Gastrocnemius medialis (tissue), 4 donors: Measurements from ENCODE around the gene KCNC4.

Experiments
- POLR2A ChIP-seq, 2 donors: fragments of 450-650 bp; IDR thresholded peaks; one replicate each; pipeline ENCODE4 v1.6.1; 2017; ENCODE audit warnings: antibody characterized with exemption in 2 of 2, mild to moderate bottlenecking in 2 of 2, moderate library complexity in 2 of 2
- TF ChIP-seq, protein P1 (sequence below), 5 experiments: fragments of 450-650 bp in 3 of 5; fragments of 200-600 bp in 2 of 5; sonication (generic) in 2 of 5; IDR thresholded peaks in 4 of 5; conservative IDR thresholded peaks in 1 of 5; 1 replicate in 4 of 5; 2 replicates in 1 of 5; pipeline ENCODE4 v1.5.1; 2016 to 2019; ENCODE audit warnings: antibody characterized with exemption in 5 of 5, mild to moderate bottlenecking in 3 of 5, moderate library complexity in 3 of 5

DNA sequence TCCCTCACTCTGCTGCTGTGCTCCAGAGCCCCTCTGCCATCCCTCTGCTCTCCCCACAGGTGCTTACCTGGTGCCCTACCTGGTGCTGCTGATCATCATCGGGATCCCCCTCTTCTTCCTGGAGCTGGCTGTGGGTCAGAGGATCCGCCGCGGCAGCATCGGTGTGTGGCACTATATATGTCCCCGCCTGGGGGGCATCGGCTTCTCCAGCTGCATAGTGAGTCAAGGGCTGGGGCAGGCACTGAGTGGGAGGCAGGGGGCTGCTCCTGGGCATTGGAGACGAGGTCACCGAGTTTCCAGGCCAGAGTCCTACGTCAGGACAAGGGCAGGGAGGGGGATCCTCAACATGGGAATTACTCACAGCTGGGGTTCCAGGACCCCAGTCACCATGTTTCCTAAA is 38.1 kb upstream of the KCNC4 start:
- TF ChIP-seq, protein P1, sequence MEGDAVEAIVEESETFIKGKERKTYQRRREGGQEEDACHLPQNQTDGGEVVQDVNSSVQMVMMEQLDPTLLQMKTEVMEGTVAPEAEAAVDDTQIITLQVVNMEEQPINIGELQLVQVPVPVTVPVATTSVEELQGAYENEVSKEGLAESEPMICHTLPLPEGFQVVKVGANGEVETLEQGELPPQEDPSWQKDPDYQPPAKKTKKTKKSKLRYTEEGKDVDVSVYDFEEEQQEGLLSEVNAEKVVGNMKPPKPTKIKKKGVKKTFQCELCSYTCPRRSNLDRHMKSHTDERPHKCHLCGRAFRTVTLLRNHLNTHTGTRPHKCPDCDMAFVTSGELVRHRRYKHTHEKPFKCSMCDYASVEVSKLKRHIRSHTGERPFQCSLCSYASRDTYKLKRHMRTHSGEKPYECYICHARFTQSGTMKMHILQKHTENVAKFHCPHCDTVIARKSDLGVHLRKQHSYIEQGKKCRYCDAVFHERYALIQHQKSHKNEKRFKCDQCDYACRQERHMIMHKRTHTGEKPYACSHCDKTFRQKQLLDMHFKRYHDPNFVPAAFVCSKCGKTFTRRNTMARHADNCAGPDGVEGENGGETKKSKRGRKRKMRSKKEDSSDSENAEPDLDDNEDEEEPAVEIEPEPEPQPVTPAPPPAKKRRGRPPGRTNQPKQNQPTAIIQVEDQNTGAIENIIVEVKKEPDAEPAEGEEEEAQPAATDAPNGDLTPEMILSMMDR (IDR thresholded peaks at IDR 0.05 in 4 of 5, conservative IDR thresholded peaks at IDR 0.05 in 1 of 5) = no peak
- no peak for TF ChIP-seq POLR2A (IDR thresholded peaks at IDR 0.05)
